ENCODE data around the gene DRAM1.

- TF ChIP-seq USF2 (IDR thresholded peaks at IDR 0.05) (no peak), CTCF (IDR thresholded peaks at IDR 0.05) (no peak), POLR2A (IDR thresholded peaks at IDR 0.05; ENCODE audit: low read length) (no peak), GATA3 (IDR thresholded peaks at IDR 0.05; ENCODE audit: borderline replicate concordance) (no peak), EP300 (IDR thresholded peaks at IDR 0.05) (no peak), RAD21 (conservative IDR thresholded peaks at IDR 0.05 in 1 of 2, IDR thresholded peaks at IDR 0.05 in 1 of 2) (no peak), REST (IDR thresholded peaks at IDR 0.05) (no peak), MAFK (IDR thresholded peaks at IDR 0.05; ENCODE audit: partially characterized antibody) (no peak), HOXA7 (CRISPR knock-in tag; IDR thresholded peaks at IDR 0.05) (no peak)
Measured at GRCh38 chr12:101928556-101928955, 51.2 kb downstream of the DRAM1 start.

Data from A549 (cell line).